K562 (cell line): ENCODE data around the gene FBXO28. TPM values are rescaled to one million over a fixed set of nuclear protein-coding genes. Genes with fewer than 3 reads are reported as not detected.

Experiments used
- BCL6 ChIP-seq: fragments of 250-450 bp; sonication (Bioruptor Pico); IDR thresholded peaks from 2 replicates; pipeline ENCODE4 v1.4.0; 2020
- BHLHE40 ChIP-seq: IDR thresholded peaks from 2 replicates; pipeline ENCODE4 v1.6.1; 2011; ENCODE audit warnings: low read length, improper control_type of control experiment
- CBX8 ChIP-seq: fragments of 200-600 bp; sonication (generic); IDR thresholded peaks from 2 replicates; pipeline ENCODE4 v1.6.1; 2012; ENCODE audit warnings: borderline replicate concordance, mixed run types, low read depth, mild to moderate bottlenecking, moderate library complexity, mixed read lengths, low read length, control low read depth, inconsistent platforms; ENCODE audit not compliant: poor library complexity, severe bottlenecking; ENCODE audit errors: extremely low read depth
- CHCHD3 ChIP-seq: fragments of 250-450 bp; sonication (Bioruptor Pico); IDR thresholded peaks from 2 replicates; pipeline ENCODE4 v2.1.2; 2022; ENCODE audit warnings: mild to moderate bottlenecking
- EP400 ChIP-seq: fragments of 450-650 bp; IDR thresholded peaks from 2 replicates; pipeline ENCODE4 v1.6.1; 2017; ENCODE audit warnings: antibody characterized with exemption, mild to moderate bottlenecking, moderate library complexity
- ETS1 ChIP-seq: conservative IDR thresholded peaks from 2 replicates; pipeline ENCODE4 v1.6.1; 2011; ENCODE audit warnings: low read depth, mild to moderate bottlenecking, low read length; ENCODE audit not compliant: control insufficient read depth
- ETV1 ChIP-seq: fragments of 450-650 bp; conservative IDR thresholded peaks from 2 replicates; pipeline ENCODE4 v1.6.1; 2016; ENCODE audit warnings: missing genetic modification characterization, control low read depth, low read depth, missing compliant biosample characterization
- FUS ChIP-seq: fragments of 200-400 bp; formaldehyde crosslinking; optimal IDR thresholded peaks from 2 replicates; pipeline ENCODE3; 2017; ENCODE audit warnings: low read depth, low read length
- HCFC1 ChIP-seq: IDR thresholded peaks from 2 replicates; pipeline ENCODE4 v1.6.1; 2012; ENCODE audit warnings: low read depth, low read length, improper control_type of control experiment
- ID3 ChIP-seq, 2 experiments: fragments of 250-450 bp in 1 of 2; fragments of 450-650 bp in 1 of 2; sonication (Bioruptor Pico) in 1 of 2; IDR thresholded peaks; 2 replicates each; pipeline versions ENCODE4 v1.6.1 to v1.8.0; 2016 to 2021; ENCODE audit warnings: mild to moderate bottlenecking in 2 of 2, moderate library complexity in 2 of 2, missing compliant biosample characterization in 1 of 2, missing genetic modification characterization in 1 of 2
- MCM5 ChIP-seq: fragments of 450-650 bp; IDR thresholded peaks from 2 replicates; pipeline ENCODE4 v1.6.1; 2016; ENCODE audit warnings: low read depth
- MEF2D ChIP-seq: conservative IDR thresholded peaks from 2 replicates; pipeline ENCODE4 v1.6.1; 2016; ENCODE audit warnings: low read depth, missing genetic modification characterization, missing compliant biosample characterization
- NFXL1 ChIP-seq: fragments of 450-650 bp; formaldehyde crosslinking; IDR thresholded peaks from 2 replicates; pipeline ENCODE4 v1.4.0; 2021; ENCODE audit warnings: mild to moderate bottlenecking
- PHF20 ChIP-seq: fragments of 450-650 bp; IDR thresholded peaks from 2 replicates; pipeline ENCODE4 v1.6.1; 2018; ENCODE audit not compliant: partially characterized antibody
- RBFOX2 ChIP-seq: fragments of 200-400 bp; formaldehyde crosslinking; IDR thresholded peaks from 2 replicates; pipeline ENCODE4 v1.6.1; 2017; ENCODE audit warnings: low read depth, mild to moderate bottlenecking, low read length, moderate library complexity
- RBM14 ChIP-seq: fragments of 200-400 bp; formaldehyde crosslinking; IDR thresholded peaks from 2 replicates; pipeline ENCODE4 v1.6.1; 2018; ENCODE audit warnings: low read depth, mild to moderate bottlenecking, low read length, moderate library complexity, borderline replicate concordance; ENCODE audit not compliant: insufficient read depth
- RBM22 ChIP-seq: fragments of 200-400 bp; formaldehyde crosslinking; IDR thresholded peaks from 2 replicates; pipeline ENCODE4 v1.6.1; 2018; ENCODE audit warnings: low read length, low read depth; ENCODE audit not compliant: poor library complexity, severe bottlenecking
- TCFL5 ChIP-seq: fragments of 250-450 bp; sonication (Bioruptor Pico); conservative IDR thresholded peaks from 2 replicates; pipeline ENCODE4 v1.6.1; 2021; ENCODE audit warnings: mild to moderate bottlenecking, moderate library complexity, matching md5 sums
- TEAD4 ChIP-seq, 2 experiments: sonication (generic) in 1 of 2; formaldehyde crosslinking in 1 of 2; IDR thresholded peaks; 2 replicates each; pipeline versions ENCODE4 v1.6.1 to v1.8.0; 2012 to 2022; ENCODE audit warnings: borderline replicate concordance in 1 of 2, inconsistent platforms in 1 of 2, low read length in 1 of 2, mild to moderate bottlenecking in 1 of 2, missing genetic modification reagents in 1 of 2
- TRIM24 ChIP-seq, 2 experiments: fragments of 450-650 bp; IDR thresholded peaks; 2 replicates each; pipeline ENCODE4 v1.6.1; 2016
- WHSC1 ChIP-seq: IDR thresholded peaks from one replicate; pipeline ENCODE4 v1.6.1; 2012; ENCODE audit warnings: low read length, control low read depth, inconsistent platforms
- ZNF23 ChIP-seq: fragments of 250-450 bp; sonication (Bioruptor Pico); IDR thresholded peaks from 2 replicates; pipeline ENCODE4 v1.4.0; 2020; ENCODE audit warnings: mild to moderate bottlenecking
- polyA plus RNA-seq, 8 experiments: library from polyadenylated mRNA; depleted of rRNA in 4 of 8; stranded (reverse) in 5 of 8; unstranded in 3 of 8; fragments of >200 nt; fragmentation: Nextera tagmentation in 2 of 8; fragmentation: Illumina TruSeq in 1 of 8; extraction: Ambion mirVana in 2 of 8; extraction: Trizol in 1 of 8; gene quantifications; 2 replicates each; pipeline versions ENCODE4 v1.2.1 to v1.2.3, GENCODE V29; 2011 to 2014; ENCODE audit warnings: inconsistent platforms in 1 of 8, missing spikeins in 1 of 8
- total RNA-seq, 7 experiments: library from RNA; depleted of rRNA in 6 of 7; stranded (reverse); fragments of >200 nt in 6 of 7; fragmentation: Illumina TruSeq in 2 of 7; extraction: Trizol in 2 of 7; gene quantifications; 2 replicates each; pipeline versions ENCODE4 v1.2.1 to v1.2.3, GENCODE V29; 2011 to 2021; ENCODE audit warnings: low replicate concordance in 1 of 7
- TF ChIP-seq, protein P1 (sequence below): fragments of 450-650 bp; formaldehyde crosslinking; IDR thresholded peaks from 2 replicates; pipeline ENCODE4 v1.4.0; 2020; ENCODE audit warnings: mild to moderate bottlenecking, moderate library complexity
- TF ChIP-seq, protein P2 (sequence below): sonication (generic); formaldehyde crosslinking; IDR thresholded peaks from 2 replicates; pipeline ENCODE4 v1.8.0; 2022; ENCODE audit warnings: mild to moderate bottlenecking, missing genetic modification reagents

FBXO28 gene
- total and polyA plus RNA-seq, 9 of the 15 experiments (the other 6 are each of a cell fraction or from before 2014, with no cell fraction given), result 4.1 to 34.8 (median 25.3) TPM

- TF ChIP-seq TCFL5, result no peak
- TF ChIP-seq RBM22, result peak; percentile 79
- no peak for TF ChIP-seq ID3 (CRISPR knock-in tag; IDR thresholded peaks at IDR 0.05)
- TF ChIP-seq ID3 (tag; IDR thresholded peaks at IDR 0.05), result 0 out of 2 replicates have a peak, but pooled peaks have one; percentile 69
- peak; percentile 80 for TF ChIP-seq ETV1
- TF ChIP-seq EP400, result peak; percentile 86
- TF ChIP-seq TEAD4 (IDR thresholded peaks at IDR 0.05; ENCODE audit: low read length), result no peak
- TF ChIP-seq TEAD4 (CRISPR knock-in tag; IDR thresholded peaks at IDR 0.05; ENCODE audit: borderline replicate concordance), result no peak
- TF ChIP-seq RBM14, result no peak
- TF ChIP-seq NFXL1 (CRISPR knock-in tag), result no peak
- TF ChIP-seq, protein P1, sequence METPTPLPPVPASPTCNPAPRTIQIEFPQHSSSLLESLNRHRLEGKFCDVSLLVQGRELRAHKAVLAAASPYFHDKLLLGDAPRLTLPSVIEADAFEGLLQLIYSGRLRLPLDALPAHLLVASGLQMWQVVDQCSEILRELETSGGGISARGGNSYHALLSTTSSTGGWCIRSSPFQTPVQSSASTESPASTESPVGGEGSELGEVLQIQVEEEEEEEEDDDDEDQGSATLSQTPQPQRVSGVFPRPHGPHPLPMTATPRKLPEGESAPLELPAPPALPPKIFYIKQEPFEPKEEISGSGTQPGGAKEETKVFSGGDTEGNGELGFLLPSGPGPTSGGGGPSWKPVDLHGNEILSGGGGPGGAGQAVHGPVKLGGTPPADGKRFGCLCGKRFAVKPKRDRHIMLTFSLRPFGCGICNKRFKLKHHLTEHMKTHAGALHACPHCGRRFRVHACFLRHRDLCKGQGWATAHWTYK, result peak; percentile 14; the same call in 1 of the 2 replicates
- no peak for TF ChIP-seq WHSC1
- TF ChIP-seq MEF2D (tag), result peak; percentile 22; the same call in 1 of the 2 replicates
- TF ChIP-seq MCM5, result no peak
- TF ChIP-seq RBFOX2, result peak; percentile 98
- peak; percentile 73 for TF ChIP-seq ETS1
- TF ChIP-seq PHF20, result peak; percentile 92
- TF ChIP-seq CBX8, result no peak
- TF ChIP-seq ZNF23 (CRISPR knock-in tag), result no peak
- TF ChIP-seq, protein P2, sequence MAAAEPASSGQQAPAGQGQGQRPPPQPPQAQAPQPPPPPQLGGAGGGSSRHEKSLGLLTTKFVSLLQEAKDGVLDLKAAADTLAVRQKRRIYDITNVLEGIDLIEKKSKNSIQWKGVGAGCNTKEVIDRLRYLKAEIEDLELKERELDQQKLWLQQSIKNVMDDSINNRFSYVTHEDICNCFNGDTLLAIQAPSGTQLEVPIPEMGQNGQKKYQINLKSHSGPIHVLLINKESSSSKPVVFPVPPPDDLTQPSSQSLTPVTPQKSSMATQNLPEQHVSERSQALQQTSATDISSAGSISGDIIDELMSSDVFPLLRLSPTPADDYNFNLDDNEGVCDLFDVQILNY (CRISPR knock-in tag), result 0 out of 2 replicates have a peak, but pooled peaks have one; percentile 41
- peak in 1 of 2 experiments; percentile 93; a peak in 2 of 4 replicates for TF ChIP-seq TRIM24 (IDR thresholded peaks at IDR 0.05)
- TF ChIP-seq BCL6 (CRISPR knock-in tag), result no peak
- peak; percentile 85 for TF ChIP-seq HCFC1
- TF ChIP-seq CHCHD3 (CRISPR knock-in tag), result no peak
- TF ChIP-seq FUS, result no peak
- peak; percentile 52 for TF ChIP-seq BHLHE40
Observed at GRCh38 chr1:224113918-224114786, at the start of gene FBXO28 (continued).
